ENCODE data around the gene OR4A16. TPM values are rescaled to one million over a fixed set of nuclear protein-coding genes. Genes with fewer than 3 reads are reported as not detected.

OR4A16 gene
- not detected in 2 replicates for polyA plus RNA-seq (2013)

- no CpG with 5 or more reads among the region's 3 CpGs for WGBS (ENCODE audit: extremely low coverage, insufficient coverage, insufficient read length)
- no peak within 1 kb of the TSS for H4K12ac ChIP-seq (ENCODE audit: low read depth, low read length)
- H3K14ac ChIP-seq (ENCODE audit: low read length): no peak within 1 kb of the TSS
- H3K23ac ChIP-seq (ENCODE audit: low read length): no peak within 1 kb of the TSS
- H3K79me1 ChIP-seq (ENCODE audit: low read length): no peaks in the 10 kb centered on the region
- H3K4me1 ChIP-seq (ENCODE audit: control insufficient read depth in 1 of 2, insufficient read depth in 2 of 2, low read length in 2 of 2): no peaks in the 10 kb centered on the region
- no peak within 1 kb of the TSS for H2BK5ac ChIP-seq (ENCODE audit: low read depth, low read length, poor library complexity)
- H2AK5ac ChIP-seq (ENCODE audit: low read length): no peak within 1 kb of the TSS
- H3K9me3 ChIP-seq (ENCODE audit: insufficient read depth, low read depth, low read length): peaks cover 8% of the 10 kb centered on the region
- no peaks in the 10 kb centered on the region for H3K36me3 ChIP-seq (ENCODE audit: control insufficient read depth in 1 of 2, insufficient read depth in 2 of 2, low read length in 2 of 2)
- H3K4me2 ChIP-seq (ENCODE audit: low read length): no peak within 1 kb of the TSS
- no peak within 1 kb of the TSS for H2BK12ac ChIP-seq (ENCODE audit: low read length)
- H2AFZ ChIP-seq (ENCODE audit: insufficient read depth, low read length, poor library complexity): no peak within 1 kb of the TSS
- no peak within 1 kb of the TSS for H3K27ac ChIP-seq (ENCODE audit: low read depth, low read length)
- H3K79me2 ChIP-seq (ENCODE audit: control insufficient read depth, insufficient read depth, low read length, poor library complexity): no peaks in the 10 kb centered on the region
- H3K18ac ChIP-seq (ENCODE audit: low read length): no peak within 1 kb of the TSS
- no peak for DNase-seq
- no peak within 1 kb of the TSS for H4K91ac ChIP-seq (ENCODE audit: low read depth, low read length)
- no peak within 1 kb of the TSS for H3K4ac ChIP-seq (ENCODE audit: low read depth, low read length)
- no peak within 1 kb of the TSS for H4K8ac ChIP-seq (ENCODE audit: low read depth, low read length)
- no peak within 1 kb of the TSS for H2BK120ac ChIP-seq (ENCODE audit: insufficient read depth, low read length, poor library complexity)
- H3K4me3 ChIP-seq (ENCODE audit: low read depth, low read length): no peak within 1 kb of the TSS
- H3K9ac ChIP-seq (ENCODE audit: low read length): no peak within 1 kb of the TSS
- no peaks in the 10 kb centered on the region for H3K27me3 ChIP-seq (ENCODE audit: insufficient read depth, low read length)
These were observed at the start of gene OR4A16 for GRCh38 chr11:55342901-55343300. Gene OR4A16 (plus strand): TSS chr11:55343201. CDS start chr11:55343201, 0 bp downstream.

- H3K27ac ChIP-seq (ENCODE audit: low read depth, low read length): no peak overlapping the region
- no peak overlapping the region for H2BK12ac ChIP-seq (ENCODE audit: low read length)
- H4K91ac ChIP-seq (ENCODE audit: low read depth, low read length): no peak overlapping the region
- no peak overlapping the region for H4K12ac ChIP-seq (ENCODE audit: low read depth, low read length)
- H2BK5ac ChIP-seq (ENCODE audit: low read depth, low read length, poor library complexity): no peak overlapping the region
- H3K23ac ChIP-seq (ENCODE audit: low read length): no peak overlapping the region
- H2AFZ ChIP-seq (ENCODE audit: insufficient read depth, low read length, poor library complexity): no peak overlapping the region
- H3K18ac ChIP-seq (ENCODE audit: low read length): no peak overlapping the region
- DNase-seq: no peak
- H3K14ac ChIP-seq (ENCODE audit: low read length): no peak overlapping the region
- no peak overlapping the region for H3K9ac ChIP-seq (ENCODE audit: low read length)
- no peaks in the 10 kb centered on the region for H3K79me2 ChIP-seq (ENCODE audit: control insufficient read depth, insufficient read depth, low read length, poor library complexity)
- no CpG with 5 or more reads among the region's 1 CpG for WGBS (ENCODE audit: extremely low coverage, insufficient coverage, insufficient read length)
- H3K4me1 ChIP-seq (ENCODE audit: control insufficient read depth in 1 of 2, insufficient read depth in 2 of 2, low read length in 2 of 2): no peaks in the 10 kb centered on the region
- H3K36me3 ChIP-seq (ENCODE audit: control insufficient read depth in 1 of 2, insufficient read depth in 2 of 2, low read length in 2 of 2): no peaks in the 10 kb centered on the region
- no peaks in the 10 kb centered on the region for H3K79me1 ChIP-seq (ENCODE audit: low read length)
- H3K27me3 ChIP-seq (ENCODE audit: insufficient read depth, low read length): no peaks in the 10 kb centered on the region
- H2BK120ac ChIP-seq (ENCODE audit: insufficient read depth, low read length, poor library complexity): no peak overlapping the region
- H3K4ac ChIP-seq (ENCODE audit: low read depth, low read length): no peak overlapping the region
- no peak overlapping the region for H3K4me3 ChIP-seq (ENCODE audit: low read depth, low read length)
- no peak overlapping the region for H3K4me2 ChIP-seq (ENCODE audit: low read length)
- no peak overlapping the region for H2AK5ac ChIP-seq (ENCODE audit: low read length)
- H4K8ac ChIP-seq (ENCODE audit: low read depth, low read length): no peak overlapping the region
- H3K9me3 ChIP-seq (ENCODE audit: insufficient read depth, low read depth, low read length): no peaks in the 10 kb centered on the region
These were observed 18.5 kb upstream of the OR4A16 start for GRCh38 chr11:55324500-55324899.

- H3K9me3 ChIP-seq (ENCODE audit: insufficient read depth, low read depth, low read length): peaks cover 7% of the 10 kb centered on the region
- no peaks in the 10 kb centered on the region for H3K4me1 ChIP-seq (ENCODE audit: control insufficient read depth in 1 of 2, insufficient read depth in 2 of 2, low read length in 2 of 2)
- no peaks in the 10 kb centered on the region for H3K36me3 ChIP-seq (ENCODE audit: control insufficient read depth in 1 of 2, insufficient read depth in 2 of 2, low read length in 2 of 2)
- no peak overlapping the region for H2AK5ac ChIP-seq (ENCODE audit: low read length)
- no peaks in the 10 kb centered on the region for H3K79me2 ChIP-seq (ENCODE audit: control insufficient read depth, insufficient read depth, low read length, poor library complexity)
- H3K4me2 ChIP-seq (ENCODE audit: low read length): no peak overlapping the region
- no peak overlapping the region for H2BK5ac ChIP-seq (ENCODE audit: low read depth, low read length, poor library complexity)
- DNase-seq: no peak
- H2BK120ac ChIP-seq (ENCODE audit: insufficient read depth, low read length, poor library complexity): no peak overlapping the region
- no peak overlapping the region for H3K23ac ChIP-seq (ENCODE audit: low read length)
- no peak overlapping the region for H3K4me3 ChIP-seq (ENCODE audit: low read depth, low read length)
- no peak overlapping the region for H3K4ac ChIP-seq (ENCODE audit: low read depth, low read length)
- H3K27me3 ChIP-seq (ENCODE audit: insufficient read depth, low read length): no peaks in the 10 kb centered on the region
- no peak overlapping the region for H4K91ac ChIP-seq (ENCODE audit: low read depth, low read length)
- H2BK12ac ChIP-seq (ENCODE audit: low read length): no peak overlapping the region
- no peaks in the 10 kb centered on the region for H3K79me1 ChIP-seq (ENCODE audit: low read length)
- no peak overlapping the region for H4K8ac ChIP-seq (ENCODE audit: low read depth, low read length)
- no peak overlapping the region for H3K18ac ChIP-seq (ENCODE audit: low read length)
- H3K9ac ChIP-seq (ENCODE audit: low read length): no peak overlapping the region
- no peak overlapping the region for H4K12ac ChIP-seq (ENCODE audit: low read depth, low read length)
- H3K27ac ChIP-seq (ENCODE audit: low read depth, low read length): no peak overlapping the region
- no peak overlapping the region for H3K14ac ChIP-seq (ENCODE audit: low read length)
- H2AFZ ChIP-seq (ENCODE audit: insufficient read depth, low read length, poor library complexity): no peak overlapping the region
- WGBS (ENCODE audit: extremely low coverage, insufficient coverage, insufficient read length): no CpG with 5 or more reads among the region's 1 CpG
These were observed 2.3 kb downstream of the OR4A16 start for GRCh38 chr11:55345306-55345705.

GRCh38 chr11:55349032-55349431, 6.0 kb downstream of the OR4A16 start:
- no peak overlapping the region for H2BK120ac ChIP-seq (ENCODE audit: insufficient read depth, low read length, poor library complexity)
- no peak overlapping the region for H2BK12ac ChIP-seq (ENCODE audit: low read length)
- no peak overlapping the region for H4K12ac ChIP-seq (ENCODE audit: low read depth, low read length)
- H3K27ac ChIP-seq (ENCODE audit: low read depth, low read length): no peak overlapping the region
- no peaks in the 10 kb centered on the region for H3K36me3 ChIP-seq (ENCODE audit: control insufficient read depth in 1 of 2, insufficient read depth in 2 of 2, low read length in 2 of 2)
- H3K79me1 ChIP-seq (ENCODE audit: low read length): no peaks in the 10 kb centered on the region
- no peak overlapping the region for H3K4me2 ChIP-seq (ENCODE audit: low read length)
- H2BK5ac ChIP-seq (ENCODE audit: low read depth, low read length, poor library complexity): no peak overlapping the region
- no peak overlapping the region for H2AK5ac ChIP-seq (ENCODE audit: low read length)
- H3K4me1 ChIP-seq (ENCODE audit: control insufficient read depth in 1 of 2, insufficient read depth in 2 of 2, low read length in 2 of 2): no peaks in the 10 kb centered on the region
- no peak overlapping the region for H4K91ac ChIP-seq (ENCODE audit: low read depth, low read length)
- no peak overlapping the region for H3K14ac ChIP-seq (ENCODE audit: low read length)
- no peak overlapping the region for H2AFZ ChIP-seq (ENCODE audit: insufficient read depth, low read length, poor library complexity)
- no peak overlapping the region for H3K18ac ChIP-seq (ENCODE audit: low read length)
- no peak overlapping the region for H3K4ac ChIP-seq (ENCODE audit: low read depth, low read length)
- DNase-seq: no peak
- no peak overlapping the region for H3K9ac ChIP-seq (ENCODE audit: low read length)
- H3K4me3 ChIP-seq (ENCODE audit: low read depth, low read length): no peak overlapping the region
- WGBS (ENCODE audit: extremely low coverage, insufficient coverage, insufficient read length): no CpG with 5 or more reads among the region's 1 CpG
- peaks cover 5% of the 10 kb centered on the region for H3K9me3 ChIP-seq (ENCODE audit: insufficient read depth, low read depth, low read length)
- H3K79me2 ChIP-seq (ENCODE audit: control insufficient read depth, insufficient read depth, low read length, poor library complexity): no peaks in the 10 kb centered on the region
- no peaks in the 10 kb centered on the region for H3K27me3 ChIP-seq (ENCODE audit: insufficient read depth, low read length)
- H4K8ac ChIP-seq (ENCODE audit: low read depth, low read length): no peak overlapping the region
- no peak overlapping the region for H3K23ac ChIP-seq (ENCODE audit: low read length)
